Testis (tissue), 3 donors: Measurements from ENCODE around the gene MRPL9. TPM values are rescaled to one million over a fixed set of nuclear protein-coding genes. Genes with fewer than 3 reads are reported as not detected.

ENCODE experiments used
- DNase-seq: peaks from one replicate; pipeline ENCODE4 v3.0.0-alpha.2; 2019
- H3K27ac ChIP-seq, 2 donors: fragments of 200-600 bp; sonication (generic); one replicate each; pipeline ENCODE4 v1.5.1; 2019
- H3K27me3 ChIP-seq: fragments of 200-600 bp; sonication (generic); one replicate; pipeline ENCODE4 v1.5.1; 2019
- H3K36me3 ChIP-seq: fragments of 200-600 bp; sonication (generic); one replicate; pipeline ENCODE4 v1.5.1; 2017; ENCODE audit warnings: low read depth; ENCODE audit errors: missing control alignments
- H3K4me1 ChIP-seq: fragments of 200-600 bp; sonication (generic); one replicate; pipeline ENCODE4 v1.5.1; 2019
- H3K4me3 ChIP-seq, 2 donors: fragments of 200-600 bp; sonication (generic); one replicate each; pipeline ENCODE4 v1.5.1; 2017 to 2019
- H3K9me3 ChIP-seq: fragments of 200-600 bp; sonication (generic); one replicate; pipeline ENCODE4 v1.5.1; 2017
- CTCF ChIP-seq, 3 experiments: fragments of 450-650 bp in 2 of 3; fragments of 200-600 bp in 1 of 3; sonication (generic) in 1 of 3; IDR thresholded peaks; one replicate each; pipeline ENCODE4 v1.5.1; 2016 to 2019; ENCODE audit warnings: antibody characterized with exemption in 3 of 3, mild to moderate bottlenecking in 2 of 3, moderate library complexity in 1 of 3
- POLR2A ChIP-seq: fragments of 450-650 bp; IDR thresholded peaks from one replicate; pipeline ENCODE4 v1.6.1; 2017; ENCODE audit warnings: antibody characterized with exemption, mild to moderate bottlenecking, moderate library complexity
- WGBS, 2 donors: methylation state at CpG; one replicate each; pipeline ENCODE4 v1.1.5; 2018; 5-methylcytosine and 5-hydroxymethylcytosine counted together
- intact Hi-C: fragments of 100-400 bp; cut with DNase I; formaldehyde crosslinking; loops from one replicate; pipeline ENCODE4 v1.15.1; 2023; ENCODE audit warnings: low total_unique reads
- polyA plus RNA-seq: library from polyadenylated mRNA; stranded (reverse); fragments of 350-450 nt; fragmentation: Illumina TruSeq; extraction: RNeasy Lipid Tissue Mini Kit (QIAGEN cat#74804); gene quantifications from one replicate; pipeline ENCODE4 v1.2.3, GENCODE V29; 2014; ENCODE audit warnings: low read depth, low replicate concordance; ENCODE audit not compliant: insufficient read depth
- total RNA-seq, 2 donors: library from RNA; depleted of rRNA; stranded (reverse); fragments of >200 nt; gene quantifications; one replicate each; pipeline ENCODE4 v1.2.3, GENCODE V29; 2016

Gene MRPL9
- total and polyA plus RNA-seq, 3 donors from 2014 or later, result 53.5 to 75.0 (median 70.6) TPM

DNA sequence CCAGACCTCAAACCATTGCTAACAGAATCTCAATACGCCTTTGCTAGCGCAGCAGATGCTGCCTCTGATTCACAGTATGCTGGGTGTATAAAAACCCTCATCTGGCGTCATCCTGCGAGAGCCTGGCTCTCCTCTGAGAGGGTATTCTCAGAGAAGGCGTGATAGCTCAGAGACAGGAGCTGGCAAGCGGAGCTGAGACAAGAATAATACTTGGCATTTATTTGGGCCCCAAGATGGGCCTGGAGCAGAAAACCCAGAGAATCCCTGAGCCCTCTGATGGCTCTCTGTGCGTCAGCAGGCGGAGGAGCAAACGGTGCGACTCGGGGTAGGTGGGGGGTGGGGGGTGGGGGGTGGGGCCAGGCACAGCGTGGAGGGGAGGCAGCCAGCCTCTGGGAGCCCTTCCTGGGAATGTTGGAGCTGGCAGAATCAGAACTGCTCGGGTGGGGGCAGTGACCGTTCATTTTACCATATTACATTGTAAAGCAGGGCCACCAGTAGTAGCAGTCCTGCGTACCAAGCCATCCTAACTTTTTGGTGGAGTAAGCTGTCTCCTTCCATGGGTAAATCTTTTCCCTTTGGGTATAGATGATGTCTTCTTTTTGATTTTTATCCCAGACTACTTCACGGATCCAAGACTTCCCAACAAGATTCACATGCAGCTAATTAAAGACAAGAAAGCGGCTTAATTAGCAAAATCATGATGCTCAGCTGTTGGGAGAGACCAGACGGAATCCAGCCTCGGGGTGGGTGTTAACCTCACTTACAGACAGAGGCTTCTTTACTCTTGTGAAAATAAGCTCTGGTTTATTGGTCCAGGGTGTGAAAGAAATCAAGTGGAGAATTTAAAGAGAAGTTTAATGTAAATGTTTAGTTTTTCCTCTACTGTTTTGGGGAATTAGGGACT lies 34.9 kb downstream of the MRPL9 start:
- no peaks in the 10 kb centered on the region for H3K36me3 ChIP-seq
- H3K27ac ChIP-seq, result no peak overlapping the region
- H3K27me3 ChIP-seq, result no peaks in the 10 kb centered on the region
- no peak for TF ChIP-seq POLR2A
- no peak for TF ChIP-seq CTCF (IDR thresholded peaks at IDR 0.05)
- H3K9me3 ChIP-seq, result no peaks in the 10 kb centered on the region
- H3K4me3 ChIP-seq, result no peak overlapping the region
- intact Hi-C loops, result no loop called here
- WGBS, 2 donors, result 39 to 57% methylated on average over 13 to 19 of the region's 19 CpGs
- DNase-seq, result no peak
- no peaks in the 10 kb centered on the region for H3K4me1 ChIP-seq

- Histone ChIP-seq H3K36me3 (no peaks in the 10 kb centered on the region), H3K27me3 (no peaks in the 10 kb centered on the region), H3K4me1 (peaks cover 13% of the 10 kb centered on the region), H3K4me3 (no peak overlapping the region), H3K27ac (no peak overlapping the region), H3K9me3 (no peaks in the 10 kb centered on the region)
- 69 to 73% methylated on average over 3 of the region's 3 CpGs for WGBS, 2 donors
- no peak for DNase-seq
- intact Hi-C loops, result no loop called here
- TF ChIP-seq POLR2A (no peak), CTCF (IDR thresholded peaks at IDR 0.05) (no peak)
Measured at GRCh38 chr1:151723726-151724370, 39.4 kb downstream of the MRPL9 start.

- 18 to 25% methylated on average over 17 of the region's 17 CpGs for WGBS, 2 donors
- TF ChIP-seq POLR2A (no peak), CTCF (IDR thresholded peaks at IDR 0.05) (no peak)
- no peak for DNase-seq
- H3K36me3 ChIP-seq, result no peaks in the 10 kb centered on the region
- no peak overlapping the region for H3K27ac ChIP-seq
- intact Hi-C loops, result no loop called here
- peaks cover 24% of the 10 kb centered on the region for H3K4me1 ChIP-seq
- H3K27me3 ChIP-seq, result no peaks in the 10 kb centered on the region
- no peaks in the 10 kb centered on the region for H3K9me3 ChIP-seq
- peak overlapping the region; percentile 53 to 60 for H3K4me3 ChIP-seq
Measured at GRCh38 chr1:151721788-151722510, 41.3 kb downstream of the MRPL9 start.

DNA sequence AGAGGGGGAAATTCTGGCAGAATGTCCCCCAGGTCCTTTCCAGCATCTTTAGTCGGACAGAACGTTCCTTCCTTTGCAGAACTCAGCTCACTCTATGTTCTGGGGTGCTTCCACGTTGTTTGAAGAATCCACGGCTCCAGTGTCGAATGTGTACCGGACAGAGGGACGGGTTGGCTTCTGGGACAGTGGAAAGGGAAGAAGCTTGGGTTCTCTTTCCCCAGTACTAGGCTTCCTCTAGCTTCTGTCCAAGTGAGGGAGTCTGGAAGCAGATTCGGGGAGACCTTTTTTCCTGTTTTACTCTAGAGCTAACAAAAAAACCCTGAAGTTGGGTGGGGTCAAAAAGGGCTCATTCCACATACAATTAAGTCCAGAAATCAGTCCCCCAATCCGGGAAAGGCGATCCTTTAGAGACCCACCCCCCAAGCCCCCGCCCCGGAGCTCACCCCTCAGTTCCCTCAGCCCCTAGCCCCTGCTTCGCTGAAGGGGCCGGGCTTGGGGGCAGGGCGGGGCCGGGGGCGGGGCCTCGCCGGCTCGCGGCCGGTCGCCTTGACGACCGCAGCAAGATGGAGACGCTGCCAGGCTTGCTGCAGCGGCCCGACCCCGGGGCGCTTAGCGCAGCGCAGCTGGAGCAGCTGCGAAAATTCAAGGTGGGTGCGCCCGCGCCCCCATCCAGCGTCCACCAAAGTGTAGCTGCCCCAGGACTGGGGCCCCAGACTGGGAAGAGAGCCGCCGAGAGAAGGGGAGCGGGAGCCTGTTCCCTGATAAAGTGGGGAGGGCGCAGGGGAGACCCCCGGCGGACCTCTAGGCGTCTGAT lies 42.1 kb downstream of the MRPL9 start, which contains the start of gene RIIAD1:
Gene RIIAD1 (plus strand): TSS at position 549 of the 814 bp plus-strand sequence. CDS start 15 bp downstream, at position 564.
- WGBS, 2 donors, result 1 to 3% methylated on average over 12 to 44 of the region's 44 CpGs
- intact Hi-C loops, result no loop called here
- Histone ChIP-seq H3K9me3 (no peaks in the 10 kb centered on the region), H3K4me3 (peak within 1 kb of the TSS; percentile 53 to 60), H3K27me3 (no peaks in the 10 kb centered on the region), H3K4me1 (peaks cover 25% of the 10 kb centered on the region), H3K27ac (peak within 1 kb of the TSS; percentile 16 to 83), H3K36me3 (no peaks in the 10 kb centered on the region)
- peak; percentile 55 for DNase-seq
- no peak for TF ChIP-seq POLR2A
- no peak for TF ChIP-seq CTCF (IDR thresholded peaks at IDR 0.05)
